Liver (tissue), 3 donors: ENCODE data around the gene CSF2.

ENCODE experiments used
- SP1 ChIP-seq: IDR thresholded peaks from 2 replicates; pipeline ENCODE4 v1.6.1; 2018; ENCODE audit warnings: antibody characterized with exemption, mild to moderate bottlenecking
- YY1 ChIP-seq: IDR thresholded peaks from 2 replicates; pipeline ENCODE4 v1.6.1; 2016; ENCODE audit warnings: antibody characterized with exemption, mild to moderate bottlenecking
- TF ChIP-seq, protein P1 (sequence below): fragments of 150-350 bp; IDR thresholded peaks from 2 replicates; pipeline ENCODE4 v1.5.1; 2017; ENCODE audit warnings: improper control_type of control experiment, low read depth, low read length; ENCODE audit not compliant: missing input control
- TF ChIP-seq, protein P2 (sequence below): IDR thresholded peaks from 2 replicates; pipeline ENCODE4 v1.6.1; 2016; ENCODE audit warnings: antibody characterized with exemption, mild to moderate bottlenecking
- donor health status: healthy.
- donor health status: healthy.

DNA sequence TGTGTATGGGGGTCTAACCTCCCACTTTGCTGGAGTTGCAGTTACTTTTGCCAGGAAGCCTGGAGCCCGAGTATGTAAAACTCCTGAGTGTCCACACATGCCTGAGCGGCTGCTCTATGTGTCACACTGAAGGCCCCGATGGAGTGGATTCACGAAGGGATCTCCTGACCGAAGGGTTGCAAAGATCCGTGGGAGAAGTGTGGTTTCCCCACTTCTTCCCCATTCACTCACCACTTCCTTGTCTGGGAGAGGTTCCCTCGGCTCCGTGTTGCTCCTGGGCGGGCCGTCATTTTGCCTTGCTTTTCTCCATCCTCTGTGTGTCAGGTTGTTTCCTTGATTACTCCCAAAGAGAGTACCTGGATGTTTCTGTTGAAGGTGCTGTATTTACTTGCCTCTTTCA is 29.4 kb upstream of the CSF2 start:
- TF ChIP-seq, protein P1, sequence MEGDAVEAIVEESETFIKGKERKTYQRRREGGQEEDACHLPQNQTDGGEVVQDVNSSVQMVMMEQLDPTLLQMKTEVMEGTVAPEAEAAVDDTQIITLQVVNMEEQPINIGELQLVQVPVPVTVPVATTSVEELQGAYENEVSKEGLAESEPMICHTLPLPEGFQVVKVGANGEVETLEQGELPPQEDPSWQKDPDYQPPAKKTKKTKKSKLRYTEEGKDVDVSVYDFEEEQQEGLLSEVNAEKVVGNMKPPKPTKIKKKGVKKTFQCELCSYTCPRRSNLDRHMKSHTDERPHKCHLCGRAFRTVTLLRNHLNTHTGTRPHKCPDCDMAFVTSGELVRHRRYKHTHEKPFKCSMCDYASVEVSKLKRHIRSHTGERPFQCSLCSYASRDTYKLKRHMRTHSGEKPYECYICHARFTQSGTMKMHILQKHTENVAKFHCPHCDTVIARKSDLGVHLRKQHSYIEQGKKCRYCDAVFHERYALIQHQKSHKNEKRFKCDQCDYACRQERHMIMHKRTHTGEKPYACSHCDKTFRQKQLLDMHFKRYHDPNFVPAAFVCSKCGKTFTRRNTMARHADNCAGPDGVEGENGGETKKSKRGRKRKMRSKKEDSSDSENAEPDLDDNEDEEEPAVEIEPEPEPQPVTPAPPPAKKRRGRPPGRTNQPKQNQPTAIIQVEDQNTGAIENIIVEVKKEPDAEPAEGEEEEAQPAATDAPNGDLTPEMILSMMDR = no peak
- TF ChIP-seq YY1 (no peak), SP1 (no peak)
- TF ChIP-seq, protein P2, sequence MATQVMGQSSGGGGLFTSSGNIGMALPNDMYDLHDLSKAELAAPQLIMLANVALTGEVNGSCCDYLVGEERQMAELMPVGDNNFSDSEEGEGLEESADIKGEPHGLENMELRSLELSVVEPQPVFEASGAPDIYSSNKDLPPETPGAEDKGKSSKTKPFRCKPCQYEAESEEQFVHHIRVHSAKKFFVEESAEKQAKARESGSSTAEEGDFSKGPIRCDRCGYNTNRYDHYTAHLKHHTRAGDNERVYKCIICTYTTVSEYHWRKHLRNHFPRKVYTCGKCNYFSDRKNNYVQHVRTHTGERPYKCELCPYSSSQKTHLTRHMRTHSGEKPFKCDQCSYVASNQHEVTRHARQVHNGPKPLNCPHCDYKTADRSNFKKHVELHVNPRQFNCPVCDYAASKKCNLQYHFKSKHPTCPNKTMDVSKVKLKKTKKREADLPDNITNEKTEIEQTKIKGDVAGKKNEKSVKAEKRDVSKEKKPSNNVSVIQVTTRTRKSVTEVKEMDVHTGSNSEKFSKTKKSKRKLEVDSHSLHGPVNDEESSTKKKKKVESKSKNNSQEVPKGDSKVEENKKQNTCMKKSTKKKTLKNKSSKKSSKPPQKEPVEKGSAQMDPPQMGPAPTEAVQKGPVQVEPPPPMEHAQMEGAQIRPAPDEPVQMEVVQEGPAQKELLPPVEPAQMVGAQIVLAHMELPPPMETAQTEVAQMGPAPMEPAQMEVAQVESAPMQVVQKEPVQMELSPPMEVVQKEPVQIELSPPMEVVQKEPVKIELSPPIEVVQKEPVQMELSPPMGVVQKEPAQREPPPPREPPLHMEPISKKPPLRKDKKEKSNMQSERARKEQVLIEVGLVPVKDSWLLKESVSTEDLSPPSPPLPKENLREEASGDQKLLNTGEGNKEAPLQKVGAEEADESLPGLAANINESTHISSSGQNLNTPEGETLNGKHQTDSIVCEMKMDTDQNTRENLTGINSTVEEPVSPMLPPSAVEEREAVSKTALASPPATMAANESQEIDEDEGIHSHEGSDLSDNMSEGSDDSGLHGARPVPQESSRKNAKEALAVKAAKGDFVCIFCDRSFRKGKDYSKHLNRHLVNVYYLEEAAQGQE = no peak
